HG03439 (cell line): ENCODE data around the gene DCAKD.

Experiments used
- ATAC-seq: cut with Tn5 transposase; IDR thresholded peaks from one replicate; pipeline ENCODE4 v1.9.1; 2021; ENCODE audit warnings: mild to moderate bottlenecking, moderate library complexity; ENCODE audit not compliant: unreplicated experiment

DCAKD gene

DNA sequence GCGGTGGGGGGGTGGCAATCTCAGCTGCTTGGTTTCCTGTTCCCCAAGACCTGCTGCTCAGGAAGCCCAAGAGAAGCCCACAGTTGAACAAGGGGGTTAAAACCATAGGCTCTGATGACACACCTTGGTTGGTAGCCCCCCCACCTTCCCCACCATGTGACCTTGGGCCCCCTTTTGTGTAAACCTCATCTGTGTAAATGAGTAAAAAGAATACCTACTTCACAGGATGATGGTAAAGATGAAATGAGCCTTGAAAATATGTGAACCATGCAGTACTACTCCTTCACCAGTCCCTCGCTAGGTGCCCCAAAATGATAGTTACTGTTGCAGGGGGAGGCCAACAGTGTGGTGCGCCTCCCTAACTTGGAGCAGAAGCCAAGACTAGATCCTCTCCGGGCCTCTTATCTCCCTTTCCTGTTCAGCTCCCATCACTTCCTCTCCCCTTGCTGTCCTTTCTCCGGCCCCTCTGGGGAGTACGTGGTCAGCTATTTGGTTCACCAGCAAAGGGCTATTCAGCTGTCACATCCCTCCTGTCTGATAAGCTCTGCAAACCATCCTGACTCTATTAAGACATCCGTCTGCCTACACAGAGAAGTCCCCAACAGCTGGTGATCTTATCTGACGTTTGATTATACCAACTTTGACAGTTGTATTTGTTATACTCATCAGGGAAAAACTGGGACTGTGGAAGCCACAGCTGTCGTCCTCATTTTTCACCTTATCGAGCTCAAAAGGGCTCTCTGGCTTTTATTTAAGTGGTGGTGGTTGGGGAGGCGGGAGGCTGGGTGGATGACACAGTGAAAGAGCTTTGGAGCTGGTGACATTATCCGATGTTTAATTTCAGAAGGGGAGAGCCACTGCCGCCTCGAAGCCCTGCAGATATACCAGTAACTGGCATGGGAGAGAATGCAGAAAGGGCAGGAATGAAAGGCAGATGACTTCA, 19.9 kb downstream of the DCAKD start:
- no peak for ATAC-seq

DNA sequence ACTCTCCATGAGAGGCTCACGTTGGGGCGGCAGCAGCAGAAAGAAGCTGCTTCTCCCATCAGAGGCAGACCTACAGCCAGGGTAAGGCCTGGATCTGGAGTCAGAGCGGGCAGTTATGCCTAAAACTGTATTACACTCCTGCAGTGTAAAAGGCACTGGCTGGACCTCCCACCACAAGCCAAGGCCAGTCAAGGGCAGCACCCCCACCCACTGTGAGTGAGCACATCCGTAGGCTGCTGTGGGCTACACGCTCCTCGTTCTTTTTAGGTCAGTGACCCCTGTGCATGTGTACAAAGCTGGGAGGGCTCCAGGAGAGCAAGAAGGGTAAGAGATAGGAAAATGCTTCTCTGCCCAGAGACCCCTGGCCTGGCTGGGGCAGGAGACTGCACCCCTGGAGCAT, 20.7 kb downstream of the DCAKD start:
- no peak for ATAC-seq

- no peak for ATAC-seq
Observed at GRCh38 chr17:45029758-45030423, 21.5 kb downstream of the DCAKD start.

DNA sequence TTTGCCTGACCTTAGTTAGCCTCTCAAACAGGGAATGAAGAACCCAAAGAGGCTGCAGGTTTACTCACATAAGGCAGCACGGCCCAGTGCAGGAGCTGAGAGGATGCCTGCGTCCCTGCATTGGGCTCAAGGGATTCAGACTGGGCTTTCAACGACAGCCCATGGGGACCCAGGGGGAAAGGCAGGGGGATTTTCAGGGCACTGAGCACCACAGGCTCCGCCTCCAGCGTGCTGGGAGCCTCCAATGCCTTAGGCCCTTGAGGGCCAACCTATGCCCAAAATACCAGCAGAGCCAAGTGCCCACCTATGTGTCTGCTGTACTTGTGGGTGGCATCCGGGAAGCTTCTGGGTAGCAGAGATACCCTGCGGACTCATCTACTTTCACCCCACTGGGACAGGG, 22.3 kb downstream of the DCAKD start:
- no peak for ATAC-seq

DNA sequence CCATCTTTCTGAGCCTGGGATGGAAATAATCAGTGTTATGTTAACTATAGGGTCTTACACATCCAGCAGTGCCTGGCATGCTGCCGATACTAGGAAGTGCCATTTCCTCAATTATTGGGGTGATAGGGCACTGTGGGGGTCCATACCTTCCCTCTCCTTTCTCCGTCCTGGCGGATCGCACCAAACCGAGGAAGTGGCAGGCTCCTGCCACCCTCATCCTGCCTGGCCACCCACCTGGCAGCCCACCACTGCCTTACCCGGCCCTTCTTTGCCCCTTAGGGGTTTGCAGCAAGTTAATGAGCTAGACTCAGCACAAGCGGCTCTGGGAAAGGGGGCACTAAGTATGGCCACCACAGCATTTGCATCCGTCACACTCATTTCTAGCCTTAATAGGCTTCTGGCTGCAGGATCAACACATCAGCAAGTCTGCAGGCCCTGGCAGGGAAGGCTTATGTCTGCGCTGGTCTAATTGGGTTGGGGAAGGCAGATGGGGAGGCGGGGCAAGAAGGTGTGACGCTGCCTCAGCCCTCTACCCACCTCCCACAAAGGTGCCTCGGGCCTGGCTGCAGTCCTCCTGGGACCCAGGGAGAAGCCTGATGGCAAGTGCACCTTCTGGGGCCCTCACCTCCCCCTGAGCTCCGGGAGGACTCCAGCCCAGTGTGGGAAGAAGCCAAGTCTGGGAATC, 28.6 kb downstream of the DCAKD start:
- no peak for ATAC-seq

DNA sequence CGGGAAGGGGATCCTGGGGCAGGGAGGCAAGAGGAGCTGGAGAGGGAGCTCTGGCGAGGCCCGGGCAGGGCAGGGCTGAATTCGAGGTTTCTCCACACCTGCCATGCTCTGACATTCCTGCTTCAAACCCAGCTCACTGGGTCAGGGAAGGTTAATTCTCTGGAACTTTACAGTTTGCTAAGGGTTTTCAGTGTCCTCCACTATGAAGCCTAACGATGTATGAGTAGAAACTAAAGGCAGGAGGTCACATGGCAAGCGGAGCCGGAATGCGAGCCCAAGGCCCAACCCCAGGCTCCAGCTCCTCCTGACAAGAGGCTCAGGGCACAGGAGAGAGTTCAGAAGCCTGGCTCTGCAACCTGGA, 29.2 kb downstream of the DCAKD start:
- no peak for ATAC-seq

DNA sequence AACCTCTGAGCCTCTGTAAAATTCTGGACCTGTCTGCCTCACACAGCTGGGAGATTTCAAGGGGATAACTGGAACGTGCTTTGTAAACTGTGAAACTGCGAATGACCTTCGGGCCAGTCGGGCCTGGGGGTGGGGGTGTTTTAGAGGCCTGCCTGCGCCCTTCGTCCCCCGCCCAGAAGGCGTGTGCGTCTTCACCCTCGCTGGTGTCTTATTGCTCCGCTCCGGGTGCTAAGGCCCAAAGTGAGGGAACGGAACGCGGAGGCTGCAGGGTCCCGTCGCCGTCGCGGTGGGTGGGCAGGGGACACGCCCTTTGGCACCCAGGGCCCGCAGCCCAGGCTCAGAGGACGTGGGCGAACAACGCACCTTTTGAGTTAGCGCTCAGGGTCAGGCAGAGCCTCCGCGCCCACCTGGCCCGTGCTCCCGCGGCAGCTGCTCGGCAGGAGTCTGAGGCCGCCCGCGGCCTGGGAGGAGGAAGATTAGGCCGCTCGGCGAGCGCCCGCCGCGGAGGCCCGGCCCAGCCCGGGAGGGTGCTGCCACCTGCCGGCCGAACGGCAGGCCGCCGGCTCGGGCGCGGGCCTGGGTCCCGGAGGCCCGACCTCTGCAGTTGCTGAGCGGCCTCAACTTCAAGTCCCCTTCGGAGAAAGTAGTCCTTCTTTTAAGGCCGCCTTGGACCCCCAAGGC, 29.7 kb downstream of the DCAKD start:
- ATAC-seq: no peak

- no peak for ATAC-seq
Observed at GRCh38 chr17:45020354-45021138, 30.9 kb downstream of the DCAKD start.

GRCh38 chr17:45018848-45019711, 32.4 kb downstream of the DCAKD start:
- no peak for ATAC-seq

- ATAC-seq: no peak
Observed at GRCh38 chr17:45018514-45018847, 33.0 kb downstream of the DCAKD start.

DNA sequence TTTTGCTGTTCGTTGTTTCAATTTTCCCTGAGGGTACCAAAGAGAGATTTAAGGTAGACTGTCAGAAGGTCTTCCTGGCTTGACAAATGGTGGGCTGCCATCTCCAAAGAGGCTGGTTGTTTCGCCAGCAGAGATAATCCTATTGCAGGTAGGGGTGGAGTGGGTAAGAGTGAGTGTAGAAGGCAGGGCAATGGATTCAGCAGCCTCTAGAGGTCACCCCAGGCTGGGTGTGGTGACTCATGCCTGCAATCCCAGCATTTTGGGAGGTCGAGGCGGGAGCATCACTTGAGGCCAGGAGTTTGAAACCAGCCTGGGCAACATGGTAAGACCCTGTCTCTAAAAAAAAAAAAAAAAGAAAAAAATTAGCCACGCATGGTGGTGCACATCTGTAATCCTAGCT, 34.6 kb downstream of the DCAKD start:
- no peak for ATAC-seq

- ATAC-seq: no peak
Observed at GRCh38 chr17:45016237-45016636, 35.2 kb downstream of the DCAKD start.

- ATAC-seq: no peak
Observed at GRCh38 chr17:45013021-45013997, 38.1 kb downstream of the DCAKD start.

DNA sequence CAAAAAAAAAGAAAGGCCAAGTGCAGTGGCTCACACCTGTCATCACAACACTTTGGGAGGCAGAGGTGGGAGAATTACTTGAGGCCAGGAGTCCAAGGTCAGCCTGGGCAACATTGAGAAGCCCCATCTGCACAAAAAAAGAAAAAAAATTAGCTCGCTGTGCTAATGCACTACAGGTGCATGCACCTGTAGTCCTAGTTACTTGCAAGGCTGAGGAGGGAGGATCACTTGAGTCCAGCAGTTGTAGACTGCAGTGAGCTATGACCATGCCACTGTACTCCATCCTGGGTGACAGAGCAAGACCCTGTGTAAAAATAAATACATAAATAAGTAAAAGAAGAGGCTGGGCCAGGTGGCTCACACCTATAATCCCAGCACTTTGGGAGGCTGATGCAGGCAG, 39.7 kb downstream of the DCAKD start:
- no peak for ATAC-seq

GRCh38 chr17:45009676-45010467, 41.6 kb downstream of the DCAKD start:
- no peak for ATAC-seq

DNA sequence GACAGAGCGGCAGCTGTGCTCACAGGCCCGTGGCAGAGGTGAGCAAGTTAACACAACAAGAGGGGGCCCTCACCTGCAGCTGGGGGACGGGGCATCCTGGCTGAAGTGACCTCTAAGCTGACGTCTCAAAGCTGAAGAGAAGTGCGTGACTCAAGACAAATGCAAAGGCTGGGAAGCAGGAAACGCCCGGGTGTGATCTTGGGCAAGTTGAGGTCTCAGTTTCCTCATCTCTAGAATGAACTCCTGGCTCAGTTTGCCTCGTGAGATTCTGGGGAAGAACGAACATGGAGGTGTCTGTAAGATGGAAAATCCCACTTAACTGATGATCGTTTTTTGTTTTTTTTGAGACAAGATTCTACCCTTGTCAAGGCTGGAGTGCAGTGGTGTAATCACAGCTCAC, 43.2 kb downstream of the DCAKD start:
- ATAC-seq: no peak

DNA sequence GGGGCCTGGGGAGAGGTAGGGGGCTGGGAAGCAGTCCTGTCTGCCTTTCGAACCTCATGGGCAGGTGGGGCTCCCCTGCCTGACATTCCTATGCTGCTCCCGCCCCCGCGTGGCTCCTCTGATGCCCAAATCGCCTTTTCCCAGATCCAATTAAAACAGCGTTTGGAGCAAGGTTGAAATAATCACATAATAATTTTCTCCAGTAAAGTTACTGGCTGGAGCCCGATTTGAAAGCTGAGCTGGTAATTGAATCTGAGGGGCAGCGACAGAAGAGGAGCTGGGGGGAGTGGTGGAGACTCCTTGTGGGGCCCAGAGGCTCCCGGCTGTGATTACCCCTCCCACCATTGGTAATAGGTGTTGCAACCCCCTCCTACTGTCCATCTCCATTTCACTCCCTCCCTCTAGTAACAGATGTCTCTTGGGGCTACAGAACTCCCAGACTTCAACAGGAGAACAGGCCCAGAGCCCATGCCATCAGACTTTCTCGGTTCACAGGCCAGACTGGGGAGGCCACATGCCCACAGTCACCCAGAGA, 44.4 kb downstream of the DCAKD start:
- no peak for ATAC-seq
